ENCODE measurements around the gene ZC2HC1B.

The ZC2HC1B gene

DNA sequence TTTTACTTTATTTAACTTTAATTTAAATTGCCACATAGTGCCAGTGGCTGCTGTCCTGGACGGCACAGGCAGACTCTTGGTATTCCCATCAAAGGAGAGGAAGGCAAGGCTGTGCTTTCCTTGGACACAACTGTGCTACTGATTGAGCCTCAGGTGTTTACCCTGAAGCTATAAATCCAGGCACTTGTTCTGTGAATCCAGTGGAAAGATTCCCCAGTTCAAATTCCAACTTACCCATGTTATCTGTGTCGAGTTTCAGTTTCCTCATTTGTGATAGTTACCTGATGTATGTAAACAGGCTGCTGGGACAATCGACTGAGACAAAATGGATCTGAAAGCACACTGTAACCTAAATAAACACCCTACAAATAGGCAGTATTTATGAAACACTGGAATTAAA, 86.6 kb downstream of the ZC2HC1B start:
- DNase-seq, result no peak
- Mint-ChIP-seq H3K9me3 (peaks cover 15% of the 10 kb centered on the region), H3K27ac (peak overlapping the region; percentile 55), H3K36me3 (ENCODE audit: low read depth) (peaks cover 40% of the 10 kb centered on the region), H3K27me3 (ENCODE audit: low read depth, poor library complexity) (no peaks in the 10 kb centered on the region), H3K4me1 (no peaks in the 10 kb centered on the region), H3K4me3 (no peak overlapping the region)
- TF ChIP-seq, protein P1, sequence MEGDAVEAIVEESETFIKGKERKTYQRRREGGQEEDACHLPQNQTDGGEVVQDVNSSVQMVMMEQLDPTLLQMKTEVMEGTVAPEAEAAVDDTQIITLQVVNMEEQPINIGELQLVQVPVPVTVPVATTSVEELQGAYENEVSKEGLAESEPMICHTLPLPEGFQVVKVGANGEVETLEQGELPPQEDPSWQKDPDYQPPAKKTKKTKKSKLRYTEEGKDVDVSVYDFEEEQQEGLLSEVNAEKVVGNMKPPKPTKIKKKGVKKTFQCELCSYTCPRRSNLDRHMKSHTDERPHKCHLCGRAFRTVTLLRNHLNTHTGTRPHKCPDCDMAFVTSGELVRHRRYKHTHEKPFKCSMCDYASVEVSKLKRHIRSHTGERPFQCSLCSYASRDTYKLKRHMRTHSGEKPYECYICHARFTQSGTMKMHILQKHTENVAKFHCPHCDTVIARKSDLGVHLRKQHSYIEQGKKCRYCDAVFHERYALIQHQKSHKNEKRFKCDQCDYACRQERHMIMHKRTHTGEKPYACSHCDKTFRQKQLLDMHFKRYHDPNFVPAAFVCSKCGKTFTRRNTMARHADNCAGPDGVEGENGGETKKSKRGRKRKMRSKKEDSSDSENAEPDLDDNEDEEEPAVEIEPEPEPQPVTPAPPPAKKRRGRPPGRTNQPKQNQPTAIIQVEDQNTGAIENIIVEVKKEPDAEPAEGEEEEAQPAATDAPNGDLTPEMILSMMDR (IDR thresholded peaks at IDR 0.05), result no peak

DNA sequence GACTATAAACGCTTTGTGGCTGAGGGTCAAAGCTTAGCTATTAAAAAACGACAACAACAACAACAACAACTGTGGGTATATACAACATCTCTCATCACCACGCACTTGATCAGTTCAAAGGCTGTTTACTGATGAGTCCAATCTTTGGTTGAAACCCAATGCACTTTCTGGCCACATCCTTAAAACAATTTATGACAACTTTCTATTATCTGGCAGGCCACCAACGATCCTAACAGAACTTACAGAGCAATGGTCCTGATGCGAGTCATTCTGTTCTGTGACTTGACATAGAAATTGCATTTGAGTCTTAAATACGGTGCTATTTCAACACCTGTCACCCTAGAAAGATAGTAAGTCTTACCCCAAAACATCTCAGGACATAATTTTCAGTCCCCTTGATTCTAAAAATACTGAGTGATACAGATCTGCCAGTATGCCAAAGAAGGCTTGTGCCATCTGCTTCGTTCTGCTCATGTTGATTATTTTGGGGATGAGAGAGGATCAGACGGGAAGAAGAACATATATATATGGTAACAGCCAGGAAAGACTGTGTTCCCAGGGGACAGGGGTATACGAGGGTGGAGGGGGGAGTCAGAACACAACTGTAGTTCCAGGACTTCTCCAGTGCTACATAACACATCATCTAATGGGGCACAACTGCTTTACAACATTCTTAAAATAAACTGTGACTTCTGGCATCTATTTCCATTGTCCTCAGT, 87.9 kb downstream of the ZC2HC1B start:
- H3K36me3 Mint-ChIP-seq (ENCODE audit: low read depth), result peaks cover 33% of the 10 kb centered on the region
- no peak overlapping the region for H3K4me3 Mint-ChIP-seq
- TF ChIP-seq, protein P1 (IDR thresholded peaks at IDR 0.05), result no peak
- H3K9me3 Mint-ChIP-seq, result peaks cover 7% of the 10 kb centered on the region
- H3K27me3 Mint-ChIP-seq (ENCODE audit: low read depth, poor library complexity), result no peaks in the 10 kb centered on the region
- DNase-seq, result no peak
- H3K4me1 Mint-ChIP-seq, result no peaks in the 10 kb centered on the region
- H3K27ac Mint-ChIP-seq, result no peak overlapping the region

DNA sequence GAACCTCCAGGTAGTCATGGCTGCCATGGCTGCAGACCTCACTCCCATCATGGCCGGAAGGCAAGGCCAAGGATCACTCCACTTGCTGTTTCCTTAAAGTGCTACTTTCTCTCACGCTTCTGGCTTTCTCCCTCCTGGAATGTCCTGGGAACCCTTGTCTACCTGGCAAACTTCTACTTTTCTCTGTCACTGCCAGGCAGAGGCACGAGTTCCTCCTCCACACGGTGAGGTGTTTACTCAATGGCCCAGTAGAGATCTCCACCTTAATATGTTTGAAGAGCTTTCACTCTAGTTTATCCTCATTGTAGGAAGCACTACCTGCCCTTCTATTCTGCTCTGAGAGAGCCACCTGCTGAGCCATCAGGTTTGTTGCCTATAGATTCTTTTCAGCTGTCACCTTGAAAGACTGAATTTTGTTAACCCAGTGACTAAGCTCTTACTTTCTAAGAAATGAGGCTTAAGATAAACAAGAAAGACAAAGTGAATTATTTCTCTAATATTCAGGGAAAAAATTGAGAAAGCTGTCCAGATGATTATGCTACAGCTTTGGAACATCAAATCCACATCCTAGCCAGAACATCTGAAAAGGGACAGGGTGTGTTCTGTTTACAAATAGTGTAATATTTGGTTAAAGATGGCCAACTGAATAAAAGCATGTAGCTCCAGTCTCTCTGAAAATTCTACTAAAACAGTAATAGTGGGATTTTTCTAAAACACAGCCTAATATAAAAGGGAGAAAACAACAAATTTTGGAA, 88.8 kb downstream of the ZC2HC1B start:
- DNase-seq, result no peak
- TF ChIP-seq, protein P1 (IDR thresholded peaks at IDR 0.05), result no peak
- Mint-ChIP-seq H3K4me3 (no peak overlapping the region), H3K36me3 (ENCODE audit: low read depth) (peaks cover 28% of the 10 kb centered on the region), H3K27me3 (ENCODE audit: low read depth, poor library complexity) (peaks cover 4% of the 10 kb centered on the region), H3K9me3 (peaks cover 3% of the 10 kb centered on the region), H3K27ac (no peak overlapping the region), H3K4me1 (peaks cover 6% of the 10 kb centered on the region)

DNA sequence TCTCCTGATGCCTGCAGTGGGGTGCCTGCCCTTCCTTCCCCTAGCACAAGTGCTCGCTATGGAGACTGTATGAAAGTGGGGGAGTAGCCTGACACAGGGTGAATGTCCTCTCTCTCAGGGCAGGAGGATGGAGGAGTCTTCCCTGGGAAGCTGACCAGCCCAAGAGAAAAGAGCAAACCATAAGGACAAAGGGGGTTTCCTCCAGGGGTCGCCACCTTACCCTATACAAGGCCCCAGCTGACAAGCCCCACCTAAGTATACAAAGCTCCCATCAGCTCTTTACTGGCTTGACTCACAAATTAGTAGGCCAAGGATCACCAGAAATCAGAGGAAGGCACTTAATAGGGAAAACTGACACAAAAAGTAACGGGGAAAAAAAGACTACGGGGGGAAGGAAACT, 89.6 kb downstream of the ZC2HC1B start:
- H3K9me3 Mint-ChIP-seq, result peaks cover under 1% of the 10 kb centered on the region
- DNase-seq, result no peak
- no peak overlapping the region for H3K27ac Mint-ChIP-seq
- peaks cover 4% of the 10 kb centered on the region for H3K27me3 Mint-ChIP-seq (ENCODE audit: low read depth, poor library complexity)
- H3K4me3 Mint-ChIP-seq, result no peak overlapping the region
- H3K4me1 Mint-ChIP-seq, result peaks cover 13% of the 10 kb centered on the region
- TF ChIP-seq, protein P1 (IDR thresholded peaks at IDR 0.05), result no peak
- peaks cover 21% of the 10 kb centered on the region for H3K36me3 Mint-ChIP-seq (ENCODE audit: low read depth)

DNA sequence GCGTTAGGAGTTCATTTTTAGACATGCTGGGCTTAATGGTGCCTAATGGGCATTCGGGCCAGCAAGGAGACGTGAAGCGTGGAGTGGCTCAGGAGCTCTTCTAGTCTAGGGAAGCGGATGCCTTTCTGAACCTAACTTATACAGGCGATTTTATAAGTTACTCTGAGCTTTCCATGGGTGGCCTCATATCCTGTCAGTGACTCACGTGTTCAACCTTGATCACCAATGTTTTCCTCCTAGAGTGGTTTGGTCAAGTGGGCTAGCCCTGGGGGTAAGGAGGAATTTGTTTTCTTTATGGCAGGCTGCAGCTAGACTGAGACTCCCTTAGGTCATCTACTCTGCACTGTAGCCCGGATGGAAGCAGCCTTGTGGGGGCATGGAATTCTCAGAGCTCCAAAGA, 91.7 kb downstream of the ZC2HC1B start:
- Mint-ChIP-seq H3K4me3 (no peak overlapping the region), H3K36me3 (ENCODE audit: low read depth) (peaks cover 9% of the 10 kb centered on the region), H3K27ac (no peak overlapping the region), H3K9me3 (no peaks in the 10 kb centered on the region), H3K27me3 (ENCODE audit: low read depth, poor library complexity) (peaks cover 7% of the 10 kb centered on the region), H3K4me1 (peaks cover 30% of the 10 kb centered on the region)
- TF ChIP-seq, protein P1 (IDR thresholded peaks at IDR 0.05), result no peak
- no peak for DNase-seq

Data from nephron progenitor cell (in vitro differentiated cells).